ENCODE measurements around the gene SLK.

SLK gene

GRCh38 chr10:103926722-103927319 lies 40.1 kb upstream of the SLK start:
- no peaks in the 10 kb centered on the region for H3K36me3 ChIP-seq (ENCODE audit: insufficient read depth, low read length)
- H2AFZ ChIP-seq (ENCODE audit: low read length), result no peak overlapping the region
- no peak for TF ChIP-seq EZH2phosphoT487 (IDR thresholded peaks at IDR 0.05; ENCODE audit: borderline replicate concordance)
- TF ChIP-seq, protein P1, sequence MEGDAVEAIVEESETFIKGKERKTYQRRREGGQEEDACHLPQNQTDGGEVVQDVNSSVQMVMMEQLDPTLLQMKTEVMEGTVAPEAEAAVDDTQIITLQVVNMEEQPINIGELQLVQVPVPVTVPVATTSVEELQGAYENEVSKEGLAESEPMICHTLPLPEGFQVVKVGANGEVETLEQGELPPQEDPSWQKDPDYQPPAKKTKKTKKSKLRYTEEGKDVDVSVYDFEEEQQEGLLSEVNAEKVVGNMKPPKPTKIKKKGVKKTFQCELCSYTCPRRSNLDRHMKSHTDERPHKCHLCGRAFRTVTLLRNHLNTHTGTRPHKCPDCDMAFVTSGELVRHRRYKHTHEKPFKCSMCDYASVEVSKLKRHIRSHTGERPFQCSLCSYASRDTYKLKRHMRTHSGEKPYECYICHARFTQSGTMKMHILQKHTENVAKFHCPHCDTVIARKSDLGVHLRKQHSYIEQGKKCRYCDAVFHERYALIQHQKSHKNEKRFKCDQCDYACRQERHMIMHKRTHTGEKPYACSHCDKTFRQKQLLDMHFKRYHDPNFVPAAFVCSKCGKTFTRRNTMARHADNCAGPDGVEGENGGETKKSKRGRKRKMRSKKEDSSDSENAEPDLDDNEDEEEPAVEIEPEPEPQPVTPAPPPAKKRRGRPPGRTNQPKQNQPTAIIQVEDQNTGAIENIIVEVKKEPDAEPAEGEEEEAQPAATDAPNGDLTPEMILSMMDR (conservative IDR thresholded peaks at IDR 0.05; ENCODE audit: low read length), result peak; percentile 34
- no peaks in the 10 kb centered on the region for H3K4me1 ChIP-seq (ENCODE audit: insufficient read depth, low read length, poor library complexity, severe bottlenecking)
- H3K27me3 ChIP-seq (ENCODE audit: insufficient read depth, low read length, poor library complexity, severe bottlenecking), result no peaks in the 10 kb centered on the region
- no peaks in the 10 kb centered on the region for H3K79me2 ChIP-seq (ENCODE audit: insufficient read depth, low read length)
- no peaks in the 10 kb centered on the region for H3K9me3 ChIP-seq (ENCODE audit: insufficient read depth, low read depth, low read length)
- H3F3A ChIP-seq (ENCODE audit: low read depth), result no peaks in the 10 kb centered on the region
- H3K9me2 ChIP-seq (replicated peaks; ENCODE audit: low read depth, low read length), result no peaks in the 10 kb centered on the region
- H3K4me2 ChIP-seq (ENCODE audit: low read depth, low read length, poor library complexity, severe bottlenecking), result no peak overlapping the region
- no peak overlapping the region for H3K9ac ChIP-seq (ENCODE audit: low read depth, low read length, poor library complexity, severe bottlenecking)
- H3K4me3 ChIP-seq (ENCODE audit: low read length, poor library complexity, severe bottlenecking), result no peak overlapping the region
- H4K20me1 ChIP-seq (ENCODE audit: insufficient read depth, low read length, poor library complexity, severe bottlenecking), result no peaks in the 10 kb centered on the region

DNA sequence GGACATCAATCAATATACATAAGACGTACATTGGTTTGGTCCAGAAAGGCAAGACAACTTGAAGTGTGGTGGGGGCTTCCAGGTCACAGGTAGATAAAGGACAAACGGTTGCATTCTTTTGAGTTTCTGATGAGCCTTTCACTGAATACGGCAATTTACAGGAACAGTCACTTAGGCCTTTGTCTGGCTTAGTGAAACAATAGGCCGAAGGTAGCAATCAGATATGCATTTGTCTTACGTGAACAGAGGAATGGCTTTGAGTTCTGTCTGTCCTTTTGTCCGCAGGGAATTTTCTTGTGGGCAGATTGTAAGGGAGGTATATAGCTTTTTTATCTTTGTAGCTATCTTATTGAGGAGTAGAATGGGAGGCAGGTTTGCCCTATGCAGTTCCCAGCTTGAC lies 38.2 kb upstream of the SLK start:
- no peaks in the 10 kb centered on the region for H3K27me3 ChIP-seq (ENCODE audit: insufficient read depth, low read length, poor library complexity, severe bottlenecking)
- no peak overlapping the region for H3K4me3 ChIP-seq (ENCODE audit: low read length, poor library complexity, severe bottlenecking)
- no peaks in the 10 kb centered on the region for H3K79me2 ChIP-seq (ENCODE audit: insufficient read depth, low read length)
- no peak overlapping the region for H2AFZ ChIP-seq (ENCODE audit: low read length)
- H4K20me1 ChIP-seq (ENCODE audit: insufficient read depth, low read length, poor library complexity, severe bottlenecking), result no peaks in the 10 kb centered on the region
- no peaks in the 10 kb centered on the region for H3K4me1 ChIP-seq (ENCODE audit: insufficient read depth, low read length, poor library complexity, severe bottlenecking)
- no peaks in the 10 kb centered on the region for H3K9me3 ChIP-seq (ENCODE audit: insufficient read depth, low read depth, low read length)
- no peak overlapping the region for H3K4me2 ChIP-seq (ENCODE audit: low read depth, low read length, poor library complexity, severe bottlenecking)
- no peaks in the 10 kb centered on the region for H3K36me3 ChIP-seq (ENCODE audit: insufficient read depth, low read length)
- no peaks in the 10 kb centered on the region for H3F3A ChIP-seq (ENCODE audit: low read depth)
- no peak overlapping the region for H3K9ac ChIP-seq (ENCODE audit: low read depth, low read length, poor library complexity, severe bottlenecking)
- TF ChIP-seq, protein P1 (conservative IDR thresholded peaks at IDR 0.05; ENCODE audit: low read length), result no peak
- TF ChIP-seq EZH2phosphoT487 (IDR thresholded peaks at IDR 0.05; ENCODE audit: borderline replicate concordance), result no peak
- no peaks in the 10 kb centered on the region for H3K9me2 ChIP-seq (replicated peaks; ENCODE audit: low read depth, low read length)

- H3K36me3 ChIP-seq (ENCODE audit: insufficient read depth, low read length), result no peaks in the 10 kb centered on the region
- H2AFZ ChIP-seq (ENCODE audit: low read length), result no peak overlapping the region
- no peaks in the 10 kb centered on the region for H4K20me1 ChIP-seq (ENCODE audit: insufficient read depth, low read length, poor library complexity, severe bottlenecking)
- no peaks in the 10 kb centered on the region for H3K27me3 ChIP-seq (ENCODE audit: insufficient read depth, low read length, poor library complexity, severe bottlenecking)
- H3K4me1 ChIP-seq (ENCODE audit: insufficient read depth, low read length, poor library complexity, severe bottlenecking), result no peaks in the 10 kb centered on the region
- TF ChIP-seq EZH2phosphoT487 (IDR thresholded peaks at IDR 0.05; ENCODE audit: borderline replicate concordance), result no peak
- TF ChIP-seq, protein P1 (conservative IDR thresholded peaks at IDR 0.05; ENCODE audit: low read length), result no peak
- no peaks in the 10 kb centered on the region for H3K9me2 ChIP-seq (replicated peaks; ENCODE audit: low read depth, low read length)
- no peak overlapping the region for H3K4me2 ChIP-seq (ENCODE audit: low read depth, low read length, poor library complexity, severe bottlenecking)
- H3K79me2 ChIP-seq (ENCODE audit: insufficient read depth, low read length), result no peaks in the 10 kb centered on the region
- H3K4me3 ChIP-seq (ENCODE audit: low read length, poor library complexity, severe bottlenecking), result no peak overlapping the region
- H3F3A ChIP-seq (ENCODE audit: low read depth), result no peaks in the 10 kb centered on the region
- H3K9me3 ChIP-seq (ENCODE audit: insufficient read depth, low read depth, low read length), result no peaks in the 10 kb centered on the region
- H3K9ac ChIP-seq (ENCODE audit: low read depth, low read length, poor library complexity, severe bottlenecking), result no peak overlapping the region
Observed at GRCh38 chr10:103929381-103929921, 37.5 kb upstream of the SLK start.
